HG03045 (cell line): ENCODE data around the gene SRSF7.
"Not testable (repeated sequence)": the region's sequence is repeated elsewhere in the genome, so short reads cannot be mapped to it uniquely, and the experiment has no call there.

Experiments
- ATAC-seq: cut with Tn5 transposase; IDR thresholded peaks from one replicate; pipeline ENCODE4 v1.9.1; 2021; ENCODE audit warnings: mild to moderate bottlenecking, moderate library complexity; ENCODE audit not compliant: unreplicated experiment

Gene SRSF7

GRCh38 chr2:38750891-38751595 lies at the start of gene SRSF7:
TSS of gene SRSF7 (minus strand) at chr2:38751361. CDS start at chr2:38751256, 105 bp downstream.
- peak; percentile 72 for ATAC-seq

GRCh38 chr2:38797953-38798352 lies 46.8 kb upstream of the SRSF7 start:
- ATAC-seq = no peak

GRCh38 chr2:38797250-38797676 lies 46.1 kb upstream of the SRSF7 start:
- no peak for ATAC-seq

- ATAC-seq = not testable (repeated sequence)
Observed at GRCh38 chr2:38795016-38795415, 43.9 kb upstream of the SRSF7 start.

- no peak for ATAC-seq
Observed at GRCh38 chr2:38794235-38794946, 43.2 kb upstream of the SRSF7 start.

GRCh38 chr2:38793511-38793910 lies 42.4 kb upstream of the SRSF7 start:
- ATAC-seq = no peak

GRCh38 chr2:38792751-38793150 lies 41.6 kb upstream of the SRSF7 start:
- ATAC-seq = no peak

- ATAC-seq = not testable (repeated sequence)
Observed at GRCh38 chr2:38792321-38792720, 41.2 kb upstream of the SRSF7 start.

GRCh38 chr2:38791744-38792143 lies 40.6 kb upstream of the SRSF7 start:
- ATAC-seq = no peak

GRCh38 chr2:38789691-38790090 lies 38.5 kb upstream of the SRSF7 start:
- no peak for ATAC-seq

GRCh38 chr2:38788306-38788705 lies 37.1 kb upstream of the SRSF7 start:
- ATAC-seq = no peak

- no peak for ATAC-seq
Observed at GRCh38 chr2:38783586-38783985, 32.4 kb upstream of the SRSF7 start.

- no peak for ATAC-seq
Observed at GRCh38 chr2:38778687-38779082, 27.5 kb upstream of the SRSF7 start.

GRCh38 chr2:38776531-38776930 lies 25.4 kb upstream of the SRSF7 start:
- no peak for ATAC-seq

- no peak for ATAC-seq
Observed at GRCh38 chr2:38775921-38776225, 24.7 kb upstream of the SRSF7 start.

GRCh38 chr2:38775097-38775920 lies 24.1 kb upstream of the SRSF7 start:
- ATAC-seq = no peak

- no peak for ATAC-seq
Observed at GRCh38 chr2:38771632-38772031, 20.5 kb upstream of the SRSF7 start.

GRCh38 chr2:38765551-38765950 lies 14.4 kb upstream of the SRSF7 start:
- no peak for ATAC-seq

GRCh38 chr2:38765149-38765548 lies 14.0 kb upstream of the SRSF7 start:
- ATAC-seq = no peak

GRCh38 chr2:38763728-38764127 lies 12.6 kb upstream of the SRSF7 start:
- ATAC-seq = no peak

GRCh38 chr2:38763228-38763627 lies 12.1 kb upstream of the SRSF7 start:
- ATAC-seq = no peak

GRCh38 chr2:38755891-38756290 lies 4.7 kb upstream of the SRSF7 start:
- ATAC-seq = not testable (repeated sequence)
